GM18867 (cell line): Measurements from ENCODE around the gene PBX3.

Source experiments
- ATAC-seq: cut with Tn5 transposase; IDR thresholded peaks from one replicate; pipeline ENCODE4 v1.9.1; 2021; ENCODE audit warnings: mild to moderate bottlenecking, moderate library complexity; ENCODE audit not compliant: unreplicated experiment

The PBX3 gene

DNA sequence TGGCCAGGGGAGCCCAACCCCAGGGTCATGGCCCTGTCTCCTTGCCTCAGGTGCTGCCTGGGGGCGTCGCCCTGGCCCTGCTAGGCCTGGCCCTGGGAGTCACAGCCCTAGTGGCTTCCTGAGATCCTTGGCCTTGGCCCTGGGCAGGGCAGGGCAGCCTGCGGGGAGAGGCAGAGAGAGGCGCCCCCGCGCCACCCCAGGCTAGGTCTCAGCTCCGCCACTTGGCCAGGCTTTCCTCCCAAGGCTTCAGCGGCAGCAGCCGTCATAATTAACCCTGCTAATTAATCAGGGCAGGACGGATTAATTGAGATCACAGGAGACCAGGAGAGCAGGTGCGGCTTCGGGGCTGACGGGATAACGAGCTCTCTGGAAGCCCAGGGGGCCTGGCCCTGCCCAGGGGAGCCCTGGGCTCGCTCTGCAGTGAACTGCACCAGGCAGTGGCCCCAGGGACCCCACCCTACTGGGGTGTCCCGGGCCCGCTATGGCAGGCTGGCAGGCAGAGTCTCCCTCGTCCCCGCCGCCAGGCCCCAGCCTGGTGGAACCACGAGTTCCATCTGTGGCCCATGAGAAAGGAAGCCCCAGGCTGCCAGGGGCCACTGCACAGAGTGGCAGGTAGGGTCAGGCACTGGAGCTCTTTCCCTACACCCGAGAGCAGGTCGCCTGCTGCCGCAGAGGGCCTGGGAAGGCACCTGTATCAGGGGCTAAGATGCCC, 269.6 kb downstream of the PBX3 start:
- no peak for ATAC-seq
